CD4-positive, alpha-beta T cell treated with Interferon alpha-2 for 1 hour (primary cell): Measurements from ENCODE around the gene PLXNB3.

Experiments used
- DNase-seq, 2 donors: peaks; one replicate each; pipeline ENCODE4 v3.0.0-alpha.2; 2020 to 2022

The PLXNB3 gene

GRCh38 chrX:153762626-153763173 is 1.3 kb upstream of the PLXNB3 start:
- DNase-seq: no peak

GRCh38 chrX:153763298-153763932 is 634 bp upstream of the PLXNB3 start:
- peak in 1 of 2 donors; percentile 0 for DNase-seq

- peak in 1 of 2 donors; percentile 1 for DNase-seq
Measured at GRCh38 chrX:153764786-153765137, 713 bp downstream of the PLXNB3 start.

GRCh38 chrX:153765138-153766079 is 1.4 kb downstream of the PLXNB3 start:
- no peak for DNase-seq

GRCh38 chrX:153766098-153766817 is 2.2 kb downstream of the PLXNB3 start:
- peak in 1 of 2 donors; percentile 0 for DNase-seq

GRCh38 chrX:153766871-153767673 is 3.0 kb downstream of the PLXNB3 start:
- DNase-seq: no peak

GRCh38 chrX:153767674-153768055 is 3.6 kb downstream of the PLXNB3 start:
- DNase-seq: no peak

GRCh38 chrX:153768311-153769157 is 4.5 kb downstream of the PLXNB3 start:
- DNase-seq: no peak

- DNase-seq: peak in 1 of 2 donors; percentile 1
Measured at GRCh38 chrX:153769158-153769864, 5.3 kb downstream of the PLXNB3 start.

- DNase-seq: peak in 1 of 2 donors; percentile 1
Measured at GRCh38 chrX:153769865-153770600, 6.0 kb downstream of the PLXNB3 start.

- no peak for DNase-seq
Measured at GRCh38 chrX:153770601-153771414, 6.8 kb downstream of the PLXNB3 start.

GRCh38 chrX:153771415-153772315 is 7.6 kb downstream of the PLXNB3 start:
- DNase-seq: no peak

- DNase-seq: no peak
Measured at GRCh38 chrX:153772316-153773217, 8.5 kb downstream of the PLXNB3 start.

GRCh38 chrX:153773218-153773611 is 9.2 kb downstream of the PLXNB3 start:
- no peak for DNase-seq

- no peak for DNase-seq
Measured at GRCh38 chrX:153773741-153774575, 9.9 kb downstream of the PLXNB3 start.
